Left lung (tissue), 10 donors: ENCODE results near the gene RPP40. TPM values are rescaled to one million over a fixed set of nuclear protein-coding genes. Genes with fewer than 3 reads are reported as not detected.

ENCODE experiments used
- ATAC-seq: fragments of 200-7000 bp; cut with Tn5 transposase; one replicate; pipeline ENCODE4 v1.9.1; 2020; ENCODE audit warnings: moderate library complexity
- DNase-seq, 4 donors: peaks; one replicate each; pipeline ENCODE4 v3.0.0-alpha.2; 2013 to 2020
- H3K27ac ChIP-seq, 2 donors: fragments of 200-600 bp; sonication (generic) in 1 of 2; one replicate each; pipeline versions ENCODE4 v1.5.0 to v1.8.0; 2020 to 2021
- H3K27me3 ChIP-seq, 2 donors: fragments of 200-600 bp; sonication (generic) in 1 of 2; one replicate each; pipeline versions ENCODE4 v1.5.0 to v1.8.0; 2020 to 2021
- H3K36me3 ChIP-seq, 2 donors: fragments of 200-600 bp; sonication (generic) in 1 of 2; one replicate each; pipeline versions ENCODE4 v1.5.0 to v1.8.0; 2020 to 2021
- H3K4me1 ChIP-seq, 2 donors: fragments of 200-600 bp; one replicate each; pipeline ENCODE4 v1.8.0; 2021
- H3K4me3 ChIP-seq, 2 donors: fragments of 200-600 bp; sonication (generic) in 1 of 2; one replicate each; pipeline versions ENCODE4 v1.5.0 to v1.8.0; 2020 to 2021; ENCODE audit warnings: mild to moderate bottlenecking in 1 of 2
- H3K9me3 ChIP-seq, 2 donors: fragments of 200-600 bp; sonication (generic) in 1 of 2; one replicate each; pipeline versions ENCODE4 v1.5.0 to v1.8.0; 2020 to 2021
- intact Hi-C, 2 donors: fragments of 100-400 bp; cut with DNase I; formaldehyde crosslinking; loops; one replicate each; pipeline versions ENCODE4 v1.11.2 to v1.14.2; 2022
- polyA plus RNA-seq, 6 donors: library from polyadenylated mRNA; unstranded; fragments of 120-200 nt; gene quantifications; one replicate each; pipeline ENCODE4 v1.2.1, GENCODE V29; 2013; ENCODE audit not compliant: insufficient read length in 6 of 6
- total RNA-seq, 2 donors: library from RNA; stranded (reverse); fragmentation: NEBNext Ultra II Directional; extraction: Animal tissue kit (Norgen Biotek cat#: 25700); gene quantifications; one replicate each; pipeline ENCODE4 v1.2.1, GENCODE V29; 2021
- TF ChIP-seq, protein P1 (sequence below), 2 donors: fragments of 200-600 bp; sonication (generic) in 1 of 2; IDR thresholded peaks; one replicate each; pipeline versions ENCODE4 v1.5.0 to v1.8.0; 2021; ENCODE audit warnings: antibody characterized with exemption in 2 of 2
- donor health status: DM: no; HTN: yes; CAD: no.
- donor health status: DM: no; HTN: no; CAD: no.

Gene RPP40
- total and polyA plus RNA-seq, 8 donors = 5.3 to 14.4 (median 10.4) TPM

DNA sequence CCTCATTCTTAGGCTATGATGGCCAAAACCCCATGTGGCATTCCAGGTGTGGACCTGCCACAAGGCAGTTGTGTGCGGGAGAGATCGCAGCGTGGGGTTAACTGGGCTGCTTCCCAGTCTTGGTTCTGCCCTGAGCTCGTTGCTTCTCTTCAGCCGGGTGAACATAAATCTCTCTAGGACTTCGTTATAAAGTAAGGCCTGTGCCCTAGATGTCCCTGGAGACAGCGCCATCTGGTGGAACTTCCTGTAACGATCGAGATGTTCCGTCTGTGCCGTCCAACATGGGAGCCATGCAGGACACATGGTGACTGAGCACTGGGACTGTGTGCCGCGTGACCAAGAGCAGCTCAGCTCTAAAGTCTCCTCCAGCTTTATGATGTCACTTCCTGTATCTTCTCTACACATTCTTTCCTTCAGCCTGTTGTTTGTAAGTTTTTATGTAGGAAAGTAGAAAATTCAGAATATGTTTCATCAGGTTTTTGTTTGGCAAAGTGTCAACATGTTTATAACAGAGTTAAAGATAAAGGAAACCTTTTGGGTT, 26.8 kb upstream of the RPP40 start:
- H3K27me3 ChIP-seq = no peaks in the 10 kb centered on the region
- no peak overlapping the region for H3K27ac ChIP-seq
- ATAC-seq = peak; percentile 77
- no peaks in the 10 kb centered on the region for H3K9me3 ChIP-seq
- peaks cover 0 to 6% of the 10 kb centered on the region in 2 donors for H3K4me1 ChIP-seq
- no peaks in the 10 kb centered on the region for H3K36me3 ChIP-seq
- intact Hi-C loops = no loop called here
- TF ChIP-seq, protein P1, sequence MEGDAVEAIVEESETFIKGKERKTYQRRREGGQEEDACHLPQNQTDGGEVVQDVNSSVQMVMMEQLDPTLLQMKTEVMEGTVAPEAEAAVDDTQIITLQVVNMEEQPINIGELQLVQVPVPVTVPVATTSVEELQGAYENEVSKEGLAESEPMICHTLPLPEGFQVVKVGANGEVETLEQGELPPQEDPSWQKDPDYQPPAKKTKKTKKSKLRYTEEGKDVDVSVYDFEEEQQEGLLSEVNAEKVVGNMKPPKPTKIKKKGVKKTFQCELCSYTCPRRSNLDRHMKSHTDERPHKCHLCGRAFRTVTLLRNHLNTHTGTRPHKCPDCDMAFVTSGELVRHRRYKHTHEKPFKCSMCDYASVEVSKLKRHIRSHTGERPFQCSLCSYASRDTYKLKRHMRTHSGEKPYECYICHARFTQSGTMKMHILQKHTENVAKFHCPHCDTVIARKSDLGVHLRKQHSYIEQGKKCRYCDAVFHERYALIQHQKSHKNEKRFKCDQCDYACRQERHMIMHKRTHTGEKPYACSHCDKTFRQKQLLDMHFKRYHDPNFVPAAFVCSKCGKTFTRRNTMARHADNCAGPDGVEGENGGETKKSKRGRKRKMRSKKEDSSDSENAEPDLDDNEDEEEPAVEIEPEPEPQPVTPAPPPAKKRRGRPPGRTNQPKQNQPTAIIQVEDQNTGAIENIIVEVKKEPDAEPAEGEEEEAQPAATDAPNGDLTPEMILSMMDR (IDR thresholded peaks at IDR 0.05) = peak; percentile 59 to 72
- H3K4me3 ChIP-seq = no peak overlapping the region
- DNase-seq = peak in 3 of 4 donors; percentile 38 to 85 (median 72)

- ATAC-seq (no peak), DNase-seq (no peak)
- intact Hi-C loops = no loop called here
- no peaks in the 10 kb centered on the region for H3K36me3 ChIP-seq
- H3K4me3 ChIP-seq = no peak overlapping the region
- TF ChIP-seq, protein P1 (IDR thresholded peaks at IDR 0.05) = no peak
- no peaks in the 10 kb centered on the region for H3K9me3 ChIP-seq
- no peak overlapping the region for H3K27ac ChIP-seq
- peaks cover 0 to 9% of the 10 kb centered on the region in 2 donors for H3K4me1 ChIP-seq
- no peaks in the 10 kb centered on the region for H3K27me3 ChIP-seq
These were observed 25.8 kb upstream of the RPP40 start for GRCh38 chr6:5029609-5030008.

DNA sequence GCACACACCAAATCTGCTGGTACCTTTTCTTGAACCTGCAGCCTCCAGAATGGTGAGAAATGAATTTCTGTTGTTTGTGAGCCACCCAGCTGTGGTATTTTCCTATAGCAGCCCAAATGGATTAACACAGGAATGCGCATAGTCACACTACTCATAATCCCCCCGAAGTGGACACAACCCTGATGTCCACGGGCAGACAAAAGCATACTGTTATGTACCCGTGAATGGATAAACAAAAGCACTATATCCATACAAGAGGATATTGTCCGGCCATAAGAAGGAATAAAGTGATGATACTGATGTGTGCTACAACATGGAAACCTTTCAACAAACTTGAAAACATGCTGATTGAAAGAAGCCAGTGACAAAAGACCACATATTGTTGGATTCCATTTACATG, 25.1 kb upstream of the RPP40 start:
- no peak for ATAC-seq
- no peak for DNase-seq
- no peaks in the 10 kb centered on the region for H3K27me3 ChIP-seq
- H3K4me1 ChIP-seq = peaks cover 0 to 9% of the 10 kb centered on the region in 2 donors
- TF ChIP-seq, protein P1 (IDR thresholded peaks at IDR 0.05) = no peak
- no peak overlapping the region for H3K4me3 ChIP-seq
- no peaks in the 10 kb centered on the region for H3K9me3 ChIP-seq
- intact Hi-C loops = no loop called here
- no peaks in the 10 kb centered on the region for H3K36me3 ChIP-seq
- H3K27ac ChIP-seq = no peak overlapping the region

DNA sequence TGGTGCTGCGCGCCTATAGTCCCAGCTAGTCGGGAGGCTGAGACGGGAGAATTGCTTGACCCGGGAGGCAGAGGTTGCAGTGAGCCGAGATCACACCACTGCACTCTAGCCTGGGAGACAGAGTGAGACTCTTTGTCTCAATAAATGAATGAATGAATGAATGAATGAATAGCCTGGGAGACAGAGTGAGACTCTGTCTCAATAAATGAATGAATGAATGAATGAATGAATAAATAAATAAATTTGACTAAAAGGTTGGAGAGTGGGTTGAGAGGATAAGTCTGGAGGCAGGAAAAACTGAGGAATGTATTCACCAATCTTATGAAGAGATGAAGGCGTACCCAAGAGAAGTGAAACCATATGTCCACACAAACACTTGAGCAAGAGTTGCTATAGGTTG, 24.5 kb upstream of the RPP40 start:
- intact Hi-C loops = no loop called here
- TF ChIP-seq, protein P1 (IDR thresholded peaks at IDR 0.05) = no peak
- no peak for DNase-seq

GRCh38 chr6:5025911-5026819, 22.3 kb upstream of the RPP40 start:
- TF ChIP-seq, protein P1 (IDR thresholded peaks at IDR 0.05) = no peak
- H3K4me3 ChIP-seq = peak overlapping the region; percentile 37 to 41
- peak; percentile 86 for ATAC-seq
- peaks cover 0 to 9% of the 10 kb centered on the region in 2 donors for H3K4me1 ChIP-seq
- intact Hi-C loops = no loop called here
- H3K36me3 ChIP-seq = no peaks in the 10 kb centered on the region
- H3K9me3 ChIP-seq = no peaks in the 10 kb centered on the region
- no peaks in the 10 kb centered on the region for H3K27me3 ChIP-seq
- peak overlapping the region; percentile 23 to 39 for H3K27ac ChIP-seq
- peak; percentile 48 to 85 (median 68) for DNase-seq

More for the DNA sequence above, 24.5 kb upstream of the RPP40 start:
- no peak for ATAC-seq
- no peaks in the 10 kb centered on the region for H3K27me3 ChIP-seq
- H3K4me1 ChIP-seq = peaks cover 0 to 9% of the 10 kb centered on the region in 2 donors
- H3K9me3 ChIP-seq = no peaks in the 10 kb centered on the region
- no peak overlapping the region for H3K4me3 ChIP-seq
- H3K27ac ChIP-seq = no peak overlapping the region
- no peaks in the 10 kb centered on the region for H3K36me3 ChIP-seq
